Measurements from ENCODE around the gene NDFIP1. TPM values are rescaled to one million over a fixed set of nuclear protein-coding genes. Genes with fewer than 3 reads are reported as not detected.

The NDFIP1 gene, protein sequence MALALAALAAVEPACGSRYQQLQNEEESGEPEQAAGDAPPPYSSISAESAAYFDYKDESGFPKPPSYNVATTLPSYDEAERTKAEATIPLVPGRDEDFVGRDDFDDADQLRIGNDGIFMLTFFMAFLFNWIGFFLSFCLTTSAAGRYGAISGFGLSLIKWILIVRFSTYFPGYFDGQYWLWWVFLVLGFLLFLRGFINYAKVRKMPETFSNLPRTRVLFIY
- 114 TPM for total RNA-seq (ENCODE audit: insufficient read depth, low replicate concordance)

DNA sequence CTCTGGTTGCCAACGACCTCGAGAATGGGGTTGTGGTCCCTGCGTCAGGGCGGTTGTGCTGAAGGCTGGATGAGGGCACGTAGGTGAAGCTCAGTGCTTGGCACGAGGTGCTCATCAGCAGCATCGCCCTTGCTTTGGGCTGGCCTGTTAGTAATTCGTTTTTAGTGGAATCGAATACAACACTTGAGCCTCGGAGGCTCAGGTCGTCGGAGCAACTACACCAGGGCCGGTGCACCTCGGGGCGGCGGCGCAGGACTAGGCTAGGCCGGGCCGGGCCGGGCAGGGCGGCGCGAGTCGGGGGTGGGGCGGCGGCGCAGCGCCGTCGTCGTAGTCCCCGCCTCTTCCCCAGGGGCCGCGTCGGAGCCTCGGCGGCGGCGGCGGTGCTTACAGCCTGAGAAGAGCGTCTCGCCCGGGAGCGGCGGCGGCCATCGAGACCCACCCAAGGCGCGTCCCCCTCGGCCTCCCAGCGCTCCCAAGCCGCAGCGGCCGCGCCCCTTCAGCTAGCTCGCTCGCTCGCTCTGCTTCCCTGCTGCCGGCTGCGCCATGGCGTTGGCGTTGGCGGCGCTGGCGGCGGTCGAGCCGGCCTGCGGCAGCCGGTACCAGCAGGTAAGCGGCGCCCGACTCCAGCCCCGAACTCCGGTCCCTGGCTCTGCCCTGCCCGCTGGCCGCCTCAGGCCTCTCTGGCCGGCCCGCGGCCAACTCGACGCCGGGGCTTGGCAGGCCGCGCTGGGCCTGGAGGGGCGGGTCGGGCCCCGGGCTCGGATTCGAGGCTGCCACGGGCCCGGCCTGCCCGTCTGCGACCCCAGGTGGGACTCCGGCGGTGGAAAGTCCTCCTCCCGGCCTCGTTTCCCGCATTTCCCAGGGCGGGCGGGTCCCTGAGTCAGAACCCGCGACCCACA lies at the start of gene NDFIP1:
Gene NDFIP1, plus strand, starts transcription at position 348 of the 899 bp plus-strand sequence. Its CDS starts 196 bp downstream, at position 544.
- peak; percentile 89 for DNase-seq (ENCODE audit: low spot score)

DNA sequence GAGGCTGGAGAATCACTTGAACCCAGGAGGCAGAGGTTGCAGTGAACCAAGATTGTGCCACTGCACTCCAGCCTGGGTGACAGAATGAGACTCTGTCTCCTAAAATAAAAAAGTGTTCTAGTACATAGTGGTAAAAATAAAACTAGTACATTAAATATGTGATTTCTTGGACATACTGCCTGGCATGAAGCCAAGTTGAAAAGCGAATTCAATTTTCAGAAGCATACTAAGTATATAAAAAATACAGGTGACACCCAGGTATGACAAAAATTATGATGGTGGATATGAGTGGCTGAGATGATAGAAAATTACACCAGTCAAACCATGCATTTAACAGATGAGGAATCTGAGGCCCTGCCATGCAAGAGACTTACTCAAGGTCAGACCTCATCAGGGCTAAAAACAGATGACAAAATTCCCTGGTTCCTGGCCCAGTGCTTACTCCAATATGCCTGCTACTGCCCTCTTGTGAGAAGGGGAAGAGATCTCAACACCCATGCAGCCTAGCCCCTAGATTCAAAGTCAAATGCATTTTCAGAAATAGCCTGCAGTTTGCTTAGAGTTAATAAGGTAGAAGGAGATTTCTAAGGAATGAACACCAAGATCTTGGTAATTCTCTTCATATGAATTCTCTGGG lies 49.2 kb upstream of the NDFIP1 start:
- DNase-seq (ENCODE audit: low spot score) = no peak

DNA sequence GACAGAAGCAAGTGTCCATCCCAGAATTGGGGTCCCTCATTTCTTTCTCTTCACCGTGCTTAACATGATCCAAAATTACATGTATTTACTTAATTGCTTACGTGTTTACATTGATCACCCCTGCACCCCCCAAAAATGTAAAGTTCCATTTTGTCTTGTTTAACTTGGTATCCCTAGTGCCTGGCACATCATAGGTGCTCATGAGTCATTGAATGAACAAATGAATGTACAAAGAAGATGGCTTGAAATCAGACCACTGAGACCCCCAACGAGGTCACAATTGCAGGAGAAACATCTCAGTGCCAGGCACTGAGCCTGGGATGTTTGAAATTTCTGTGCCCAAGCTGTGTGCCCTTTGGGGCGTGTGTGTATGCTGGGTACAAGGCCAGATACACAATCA lies 45.2 kb upstream of the NDFIP1 start:
- DNase-seq (ENCODE audit: low spot score) = no peak

DNA sequence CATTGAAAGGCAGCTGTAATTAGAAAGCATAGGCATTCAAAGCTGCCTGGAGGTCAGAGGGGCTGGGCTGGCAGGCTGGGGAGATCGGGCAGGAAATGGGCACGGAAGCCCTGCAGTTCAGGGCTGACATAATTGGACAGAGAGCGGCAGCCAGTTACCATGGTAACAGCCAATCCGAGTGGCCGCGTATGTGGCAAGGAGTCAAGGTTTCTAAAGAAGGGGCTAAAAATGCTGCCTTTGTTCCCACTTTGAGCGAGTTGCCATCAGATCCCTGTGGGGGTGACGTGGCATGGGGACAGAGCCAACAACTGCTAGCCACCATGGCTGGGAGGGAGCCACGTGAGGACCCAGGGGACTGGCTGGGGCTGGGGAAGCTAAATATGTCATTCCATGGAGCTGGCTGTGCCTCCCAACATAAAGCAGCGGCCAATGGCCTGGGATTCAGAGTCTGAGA lies 44.7 kb upstream of the NDFIP1 start:
- DNase-seq (ENCODE audit: low spot score) = peak; percentile 86

DNA sequence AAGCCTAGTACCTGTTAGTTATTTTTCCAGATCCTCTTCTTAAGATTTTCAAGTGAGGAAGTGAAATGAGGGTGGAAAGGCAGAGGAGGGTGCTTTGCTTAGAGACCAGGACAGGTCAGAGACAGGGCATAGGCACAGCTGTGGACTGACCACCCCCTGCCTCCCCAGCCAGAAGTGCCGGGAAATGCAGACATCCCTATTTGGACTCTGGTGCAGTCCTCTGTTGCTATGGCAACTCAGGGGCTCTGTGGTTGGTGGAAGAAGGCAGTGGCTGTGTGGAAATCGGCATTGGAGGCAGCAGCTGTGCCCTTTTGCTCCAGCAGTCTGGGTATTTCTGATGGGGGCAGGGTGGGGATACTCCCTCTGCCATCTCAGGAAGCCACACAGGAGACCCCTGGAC lies 43.3 kb upstream of the NDFIP1 start:
- DNase-seq (ENCODE audit: low spot score) = peak; percentile 74

DNA sequence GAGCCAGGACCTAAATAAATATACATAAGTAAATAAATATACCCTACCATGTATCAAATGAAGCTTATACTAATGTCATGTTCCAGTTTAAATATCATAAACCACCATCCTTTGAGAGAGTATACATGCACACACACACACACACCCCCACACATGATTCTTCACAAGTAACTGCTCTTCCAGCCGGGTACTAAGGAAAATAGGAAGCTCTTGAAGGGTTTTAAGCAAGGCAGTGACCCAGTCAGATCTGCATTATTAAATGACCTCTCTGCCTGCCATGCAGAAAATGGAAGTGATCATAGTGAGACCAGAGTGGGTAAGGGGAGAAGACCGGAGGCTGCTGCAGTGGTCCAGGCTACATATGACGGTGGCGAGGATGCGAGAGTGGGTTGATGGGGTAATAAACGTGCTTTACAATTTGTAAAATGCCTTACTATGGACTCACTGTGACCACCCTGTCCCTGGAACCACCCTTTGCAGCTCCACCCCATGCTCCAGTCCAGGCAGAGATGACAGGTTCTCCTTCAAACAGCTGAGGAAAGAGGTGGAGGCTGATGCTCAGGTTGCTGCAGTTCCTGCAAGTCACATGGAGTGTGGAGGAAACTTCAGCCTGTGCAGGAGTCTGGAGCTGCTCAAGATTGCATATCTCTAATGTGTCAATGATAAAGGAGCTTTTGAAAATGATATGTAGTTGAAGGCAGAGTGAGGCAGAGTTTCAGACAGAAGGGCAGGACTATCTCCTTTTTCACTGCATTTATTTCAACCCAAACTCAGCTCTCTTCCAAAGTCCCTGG lies 38.8 kb upstream of the NDFIP1 start:
- DNase-seq (ENCODE audit: low spot score) = peak; percentile 46

DNA sequence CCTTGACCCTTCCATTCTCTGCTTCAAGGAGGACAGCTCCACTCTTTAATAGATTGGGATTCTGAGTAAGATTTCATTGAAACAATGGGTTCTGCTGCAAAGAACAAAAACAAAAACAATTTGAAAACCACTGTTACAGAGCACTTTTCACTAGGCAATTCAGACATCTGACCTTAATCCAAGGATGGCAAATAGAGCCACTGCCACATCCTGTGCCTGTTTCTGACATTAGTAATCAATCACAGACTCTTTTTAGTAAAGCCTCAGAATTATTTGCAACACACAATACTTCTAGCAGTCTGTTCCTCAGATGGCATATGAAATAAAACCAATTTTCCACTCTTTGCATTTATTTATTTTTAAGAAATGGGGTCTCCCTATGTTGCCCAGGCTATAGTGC lies 37.8 kb upstream of the NDFIP1 start:
- DNase-seq (ENCODE audit: low spot score) = no peak

DNA sequence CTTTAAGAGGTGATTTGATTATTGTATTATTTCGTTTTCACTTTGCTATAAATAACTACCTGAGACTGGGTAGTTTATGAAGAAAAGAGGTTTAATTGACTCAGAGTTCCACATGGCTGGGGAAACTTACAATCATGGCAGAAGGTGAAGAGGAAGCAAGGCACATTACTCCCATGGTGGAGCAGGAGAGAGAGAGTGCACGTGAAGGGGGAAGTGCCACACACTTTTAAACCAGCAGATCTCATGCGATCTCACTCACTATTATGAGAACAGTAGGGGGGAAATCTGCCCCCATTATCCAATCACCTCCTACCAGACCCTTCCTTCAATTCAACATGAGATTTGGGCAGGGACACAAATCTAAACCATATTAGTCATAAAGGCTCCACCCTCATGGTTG lies 36.1 kb upstream of the NDFIP1 start:
- DNase-seq (ENCODE audit: low spot score) = no peak

DNA sequence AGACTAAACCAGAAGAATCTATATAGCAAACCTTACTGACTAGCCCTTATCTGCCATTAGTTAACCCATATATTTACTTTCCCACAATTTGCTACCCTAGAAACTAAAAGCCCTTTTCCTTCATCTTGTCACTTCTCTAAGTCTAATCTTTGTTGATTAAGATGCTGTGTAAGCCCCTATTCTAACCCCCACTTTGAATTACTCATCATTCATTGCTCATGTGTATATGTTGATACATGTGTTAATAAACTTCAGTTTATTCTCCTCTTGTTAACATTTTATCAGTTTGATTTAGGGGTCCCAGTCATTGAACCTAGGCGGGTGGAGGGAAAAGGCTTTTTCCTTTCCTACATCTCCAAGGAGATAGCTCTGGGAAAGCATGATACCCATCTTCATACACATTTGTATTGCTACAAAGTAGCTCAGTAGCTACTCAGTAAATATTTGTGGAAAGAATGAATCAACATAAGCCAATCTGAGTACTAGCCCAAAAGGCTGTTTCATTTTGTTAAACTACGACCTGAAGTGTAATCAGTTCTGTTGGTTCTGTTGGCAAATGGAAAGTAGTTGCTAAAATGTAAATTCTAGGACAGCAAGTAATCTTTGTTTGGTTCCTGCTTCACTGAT lies 35.1 kb upstream of the NDFIP1 start:
- DNase-seq (ENCODE audit: low spot score) = no peak

DNA sequence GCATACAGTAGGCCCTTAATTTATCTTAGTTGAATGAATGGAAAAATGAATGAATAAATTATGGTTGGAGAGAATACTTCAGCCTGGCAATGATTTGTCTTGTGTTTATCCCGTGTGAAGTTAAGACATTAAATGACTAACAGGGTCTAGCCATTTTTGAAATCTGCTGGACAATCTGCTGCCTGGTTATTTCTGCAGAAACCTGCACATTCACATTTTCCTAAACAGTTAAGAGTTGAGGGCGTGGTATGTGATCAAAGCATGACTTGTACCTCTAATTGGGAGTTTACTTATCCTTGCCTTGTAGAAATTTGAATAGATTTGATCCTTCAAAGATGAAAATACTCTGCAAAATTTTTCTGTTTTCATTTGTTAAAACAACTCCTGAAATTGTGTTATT lies 34.6 kb upstream of the NDFIP1 start:
- DNase-seq (ENCODE audit: low spot score) = no peak

DNA sequence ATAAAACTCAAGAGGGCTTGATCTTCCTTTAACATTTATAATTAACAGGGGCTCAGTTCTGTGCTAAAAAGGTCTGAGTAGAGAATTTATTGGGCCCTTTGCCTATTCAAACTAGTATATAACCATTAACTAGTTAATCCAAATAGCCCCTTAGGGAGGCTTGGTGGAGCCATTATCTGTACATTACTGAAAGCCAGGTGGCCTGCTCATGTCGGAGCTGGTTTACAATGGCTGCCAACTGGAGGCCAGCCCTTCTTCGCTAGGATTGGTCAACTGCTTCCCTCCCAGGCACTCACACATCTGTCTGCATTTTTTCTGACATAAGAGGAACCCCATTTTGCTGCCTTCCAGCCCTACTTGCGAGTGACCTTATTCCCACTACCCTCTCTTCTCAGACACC lies 30.4 kb upstream of the NDFIP1 start:
- no peak for DNase-seq (ENCODE audit: low spot score)

DNA sequence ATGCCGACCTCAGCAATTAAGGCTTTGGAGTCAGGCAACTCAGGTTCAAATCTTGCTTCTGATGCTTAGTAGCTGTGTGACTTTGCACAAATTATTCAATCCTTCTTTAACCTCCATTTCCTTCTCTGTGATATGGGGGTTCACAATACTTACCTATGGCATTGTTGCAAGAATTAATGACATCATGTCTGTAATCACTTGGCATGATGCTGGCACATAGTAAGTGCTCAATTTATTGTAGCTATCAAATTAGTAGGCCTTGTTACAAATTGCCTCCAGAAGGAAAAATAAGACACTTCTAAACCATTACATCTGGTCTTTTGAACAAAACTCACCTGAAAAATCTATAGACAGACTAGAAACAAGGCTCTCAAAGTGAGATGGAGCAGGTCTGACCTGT lies 29.9 kb upstream of the NDFIP1 start:
- no peak for DNase-seq (ENCODE audit: low spot score)

DNA sequence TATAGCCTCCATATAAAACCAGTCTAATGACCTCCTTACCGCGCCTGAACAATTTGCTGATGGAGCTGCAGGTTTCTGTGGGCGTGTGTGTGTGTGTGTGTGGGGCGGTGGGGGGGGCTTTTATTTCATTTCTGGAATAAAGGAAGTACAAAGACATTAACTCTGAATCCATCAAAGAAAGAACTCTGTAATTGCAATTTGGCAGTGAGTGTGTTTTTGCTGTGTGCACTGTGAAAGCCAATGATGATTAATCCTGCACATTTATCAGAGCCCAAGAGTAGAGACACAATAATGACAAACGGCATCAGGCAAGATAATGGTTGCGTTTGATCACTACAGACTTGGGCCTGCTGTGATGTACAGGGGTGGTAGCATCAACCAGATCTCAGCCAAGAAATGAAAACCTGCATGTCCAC lies 29.3 kb upstream of the NDFIP1 start:
- DNase-seq (ENCODE audit: low spot score) = no peak

DNA sequence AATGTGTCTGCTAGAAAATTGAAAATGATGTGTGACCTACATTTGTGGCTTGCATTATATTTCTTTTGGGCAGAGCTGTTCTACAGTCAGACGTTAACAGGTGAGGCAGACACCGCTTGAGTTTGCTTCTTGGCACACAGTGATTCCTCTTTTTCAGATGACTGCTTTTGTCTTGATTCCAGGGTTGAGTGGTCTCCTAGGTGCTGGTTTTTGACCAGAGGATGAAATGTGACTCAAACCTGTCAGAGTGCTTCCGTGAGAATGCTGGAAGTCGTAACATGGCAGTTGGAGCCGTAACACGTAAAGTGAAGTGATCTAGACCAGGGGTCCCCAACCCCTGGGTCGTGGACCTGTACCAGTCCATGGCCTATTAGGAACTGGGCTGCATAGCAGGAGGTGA lies 28.3 kb upstream of the NDFIP1 start:
- no peak for DNase-seq (ENCODE audit: low spot score)

DNA sequence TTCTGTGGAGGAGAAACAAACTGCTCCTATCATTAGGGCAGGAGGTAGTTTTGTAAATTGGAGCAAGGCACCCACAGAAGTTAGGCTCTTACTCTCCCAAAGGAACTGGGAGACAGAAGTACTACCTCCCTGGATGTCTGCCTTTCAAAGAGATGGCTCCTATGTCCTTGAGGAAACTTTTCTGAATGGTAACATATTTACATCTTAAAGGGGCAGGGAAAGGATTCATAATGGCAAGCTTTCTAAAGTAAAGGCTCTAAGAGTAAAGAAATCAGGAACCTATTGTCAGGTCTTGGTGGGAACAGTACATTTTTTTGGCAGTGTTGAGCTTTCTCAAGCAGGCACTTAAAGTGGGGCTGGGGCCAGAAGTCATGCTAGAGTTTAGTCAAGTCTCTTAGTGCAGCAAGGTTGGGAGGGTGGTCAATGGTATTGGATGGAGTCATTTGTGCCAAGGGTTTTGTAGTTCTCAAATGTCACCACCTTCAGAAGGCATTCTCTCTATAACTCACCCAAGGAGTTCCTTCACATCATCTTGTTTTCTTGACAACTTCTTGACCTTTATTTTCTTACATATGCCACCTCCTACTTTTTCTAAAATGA lies 26.3 kb upstream of the NDFIP1 start:
- no peak for DNase-seq (ENCODE audit: low spot score)

DNA sequence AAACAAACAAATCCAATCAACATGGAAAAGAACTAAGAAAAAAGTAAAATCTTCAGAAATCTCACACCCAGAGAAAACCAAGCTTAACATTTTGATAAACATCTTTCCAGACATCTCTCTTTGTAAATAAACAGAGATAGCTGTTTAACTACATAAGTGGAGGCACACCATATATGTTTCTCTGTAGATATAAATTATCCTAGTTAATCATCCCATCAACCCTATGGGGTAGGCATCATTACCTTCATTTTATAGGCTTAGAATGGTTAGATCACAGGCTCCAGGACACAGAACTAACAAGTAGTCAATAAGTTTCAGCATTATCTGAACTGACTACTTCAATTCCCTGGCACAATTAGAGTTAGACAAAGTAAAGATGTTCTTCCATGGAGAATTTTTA lies 22.4 kb upstream of the NDFIP1 start:
- DNase-seq (ENCODE audit: low spot score) = no peak

DNA sequence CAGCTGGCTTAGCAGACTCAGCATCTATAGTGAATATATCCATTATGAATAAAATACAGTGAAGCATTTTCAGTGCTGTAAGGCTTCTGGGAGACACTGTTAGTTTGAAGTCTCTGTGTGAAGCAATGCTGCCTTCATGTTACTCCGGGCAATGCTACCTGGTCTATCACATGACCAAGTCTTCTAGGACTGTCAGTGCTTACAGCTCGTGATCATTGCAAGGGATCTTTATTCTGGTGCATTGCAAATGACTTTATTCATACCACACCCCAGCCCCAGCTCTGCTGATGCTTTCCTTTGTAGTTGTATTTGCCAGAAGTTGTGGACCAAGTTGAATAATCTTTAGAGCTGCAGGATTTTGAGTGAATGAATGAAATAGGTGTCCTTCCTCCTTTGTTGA lies 21.9 kb upstream of the NDFIP1 start:
- DNase-seq (ENCODE audit: low spot score) = no peak

DNA sequence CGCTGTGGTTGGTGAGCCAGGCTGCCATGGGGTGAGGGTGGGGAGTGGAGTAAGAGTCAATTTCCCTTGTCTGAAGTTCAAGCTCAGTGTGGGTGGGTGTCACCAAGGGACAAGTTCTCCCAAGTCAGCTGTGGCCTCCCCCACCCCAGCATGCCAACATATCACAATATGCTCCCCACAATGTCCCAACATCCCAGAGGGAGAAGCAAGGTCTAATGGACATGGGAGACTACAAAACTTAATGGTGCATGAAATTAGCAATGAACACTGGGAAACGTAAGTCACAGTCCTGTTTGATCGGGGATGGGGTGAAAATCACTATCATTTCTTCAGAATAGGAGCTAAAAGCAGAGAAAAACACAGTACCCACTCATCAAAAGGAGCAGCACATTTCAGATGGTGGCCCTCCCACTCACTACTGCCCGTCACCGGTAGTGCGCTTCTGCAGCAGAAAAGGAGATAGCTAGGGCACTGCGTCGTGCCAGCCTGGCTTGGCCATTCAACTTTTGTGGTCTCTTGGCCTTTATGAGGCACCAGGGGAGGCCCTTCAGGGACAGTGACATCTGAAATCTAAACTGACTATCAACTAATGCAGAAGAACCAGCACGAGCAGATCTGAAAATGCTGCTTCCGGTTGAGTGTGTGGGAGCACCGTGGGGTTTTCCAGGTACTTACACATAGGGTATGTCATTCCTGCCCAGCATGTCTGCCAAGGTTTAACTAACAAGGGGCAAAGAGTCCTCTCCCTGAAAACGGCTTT lies 20.5 kb upstream of the NDFIP1 start:
- no peak for DNase-seq (ENCODE audit: low spot score)

DNA sequence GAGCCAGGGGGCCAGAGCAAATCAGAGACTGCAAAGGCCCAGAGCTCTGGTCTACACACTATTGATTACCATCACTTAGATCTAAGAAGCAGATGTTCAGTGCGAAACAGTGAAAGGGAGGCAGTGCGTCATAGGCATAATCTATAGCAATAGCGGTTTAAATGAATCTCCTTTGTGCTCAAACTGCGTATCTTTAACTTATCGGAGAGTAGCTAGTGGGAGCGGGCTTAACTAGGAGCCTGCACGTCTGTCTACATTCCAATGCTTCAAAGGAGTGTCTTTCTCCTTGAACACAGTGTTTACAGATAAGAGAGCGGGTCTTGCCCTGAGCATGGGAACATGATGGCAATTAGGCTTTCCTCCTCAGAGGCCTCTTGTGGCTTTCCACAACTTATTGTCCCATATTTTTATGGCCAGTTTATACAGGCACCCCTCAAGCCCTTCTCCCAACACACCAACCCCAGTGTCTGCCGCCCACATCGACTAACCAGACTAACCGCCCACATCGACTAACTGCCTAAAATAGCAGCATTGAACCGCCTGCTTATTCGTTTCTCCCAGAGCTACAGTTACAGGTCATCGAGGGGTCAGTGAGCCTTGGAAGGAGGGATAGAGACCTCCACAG lies 19.6 kb upstream of the NDFIP1 start:
- peak; percentile 41 for DNase-seq (ENCODE audit: low spot score)

DNA sequence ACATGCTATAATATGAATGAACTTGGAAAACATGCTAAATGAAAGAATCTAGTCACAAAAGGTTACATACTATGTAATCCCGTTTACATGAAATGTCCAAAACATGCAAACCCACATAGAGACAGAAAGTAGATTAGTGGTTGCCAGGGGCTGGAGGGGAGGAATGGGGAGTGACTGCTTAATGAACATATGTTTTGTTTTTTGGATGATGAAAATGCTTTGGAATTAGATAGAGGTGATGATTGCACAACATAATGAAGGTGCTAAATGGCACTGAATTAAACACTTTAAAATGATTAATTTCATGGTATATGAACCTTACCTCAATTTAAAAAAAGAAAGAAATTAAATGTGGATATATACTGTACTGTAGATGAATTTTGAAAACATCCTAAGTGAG lies 17.6 kb upstream of the NDFIP1 start:
- DNase-seq (ENCODE audit: low spot score) = no peak

Measured in umbilical cord (tissue), 2 donors.